HG02759 (cell line): ENCODE measurements around the gene PKP1.
"Not testable (repeated sequence)": the region's sequence is repeated elsewhere in the genome, so short reads cannot be mapped to it uniquely, and the experiment has no call there.

ENCODE experiments used
- ATAC-seq: cut with Tn5 transposase; IDR thresholded peaks from one replicate; pipeline ENCODE4 v1.9.1; 2021; ENCODE audit warnings: mild to moderate bottlenecking, moderate library complexity; ENCODE audit not compliant: unreplicated experiment

Gene PKP1, protein sequence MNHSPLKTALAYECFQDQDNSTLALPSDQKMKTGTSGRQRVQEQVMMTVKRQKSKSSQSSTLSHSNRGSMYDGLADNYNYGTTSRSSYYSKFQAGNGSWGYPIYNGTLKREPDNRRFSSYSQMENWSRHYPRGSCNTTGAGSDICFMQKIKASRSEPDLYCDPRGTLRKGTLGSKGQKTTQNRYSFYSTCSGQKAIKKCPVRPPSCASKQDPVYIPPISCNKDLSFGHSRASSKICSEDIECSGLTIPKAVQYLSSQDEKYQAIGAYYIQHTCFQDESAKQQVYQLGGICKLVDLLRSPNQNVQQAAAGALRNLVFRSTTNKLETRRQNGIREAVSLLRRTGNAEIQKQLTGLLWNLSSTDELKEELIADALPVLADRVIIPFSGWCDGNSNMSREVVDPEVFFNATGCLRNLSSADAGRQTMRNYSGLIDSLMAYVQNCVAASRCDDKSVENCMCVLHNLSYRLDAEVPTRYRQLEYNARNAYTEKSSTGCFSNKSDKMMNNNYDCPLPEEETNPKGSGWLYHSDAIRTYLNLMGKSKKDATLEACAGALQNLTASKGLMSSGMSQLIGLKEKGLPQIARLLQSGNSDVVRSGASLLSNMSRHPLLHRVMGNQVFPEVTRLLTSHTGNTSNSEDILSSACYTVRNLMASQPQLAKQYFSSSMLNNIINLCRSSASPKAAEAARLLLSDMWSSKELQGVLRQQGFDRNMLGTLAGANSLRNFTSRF

DNA sequence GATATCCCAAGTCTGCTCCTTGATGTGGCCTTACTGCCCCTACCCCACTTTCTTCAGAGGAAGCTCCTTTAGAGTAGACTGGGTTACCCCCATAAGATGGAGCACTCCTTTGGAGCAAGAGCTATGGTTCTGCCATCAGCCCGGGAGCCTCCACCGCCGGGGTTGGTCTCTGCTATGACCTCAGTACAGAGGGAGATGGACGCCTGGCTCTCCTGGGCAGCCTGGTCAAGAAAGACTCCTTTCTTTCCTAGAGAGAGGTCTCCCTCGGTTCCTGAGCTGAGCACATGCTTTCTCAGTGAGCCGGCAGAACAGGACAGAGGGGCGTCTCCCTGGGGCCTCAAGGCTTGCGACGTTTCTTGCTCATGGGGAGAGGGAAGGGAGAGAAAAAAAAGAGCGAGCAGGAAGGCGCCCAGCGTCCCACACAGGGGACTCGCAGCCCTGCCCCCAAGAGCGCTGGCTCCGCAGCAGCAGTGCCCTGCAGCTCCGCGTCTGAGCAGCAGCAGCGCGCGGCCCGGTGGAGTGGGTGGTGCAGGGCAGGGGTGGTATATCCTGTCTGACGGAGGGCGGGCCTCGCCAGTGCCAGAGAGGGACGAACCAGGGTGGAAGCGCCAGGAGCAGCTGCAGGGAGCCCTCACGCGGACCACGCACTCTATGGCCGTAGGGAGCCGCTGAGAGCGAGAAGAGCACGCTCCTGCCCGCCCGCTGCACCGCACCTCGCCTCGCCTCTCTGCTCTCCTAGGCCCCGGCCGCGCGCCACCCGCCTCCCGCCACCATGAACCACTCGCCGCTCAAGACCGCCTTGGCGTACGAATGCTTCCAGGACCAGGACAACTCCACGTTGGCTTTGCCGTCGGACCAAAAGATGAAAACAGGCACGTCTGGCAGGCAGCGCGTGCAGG is at the start of gene PKP1:
Gene PKP1 (plus strand): TSS at position 576 of the 899 bp plus-strand sequence. CDS start 197 bp downstream, at position 773.
- ATAC-seq: no peak

DNA sequence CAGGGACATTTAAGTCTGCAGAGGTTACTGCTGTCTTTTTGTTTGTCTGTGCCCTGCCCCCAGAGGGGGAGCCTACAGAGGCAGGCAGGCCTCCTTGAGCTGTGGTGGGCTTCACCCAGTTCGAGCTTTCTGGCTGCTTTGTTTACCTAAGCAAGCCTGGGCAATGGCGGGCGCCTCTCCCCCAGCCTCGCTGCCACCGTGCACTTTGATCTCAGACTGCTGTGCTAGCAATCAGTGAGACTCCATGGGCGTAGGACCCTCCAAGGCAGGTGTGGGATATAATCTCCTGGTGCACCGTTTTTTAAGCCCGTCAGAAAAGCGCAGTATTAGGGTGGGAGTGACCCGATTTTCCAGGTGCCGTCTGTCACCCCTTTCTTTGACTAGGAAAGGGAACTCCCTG is 43.7 kb upstream of the PKP1 start:
- ATAC-seq: not testable (repeated sequence)

DNA sequence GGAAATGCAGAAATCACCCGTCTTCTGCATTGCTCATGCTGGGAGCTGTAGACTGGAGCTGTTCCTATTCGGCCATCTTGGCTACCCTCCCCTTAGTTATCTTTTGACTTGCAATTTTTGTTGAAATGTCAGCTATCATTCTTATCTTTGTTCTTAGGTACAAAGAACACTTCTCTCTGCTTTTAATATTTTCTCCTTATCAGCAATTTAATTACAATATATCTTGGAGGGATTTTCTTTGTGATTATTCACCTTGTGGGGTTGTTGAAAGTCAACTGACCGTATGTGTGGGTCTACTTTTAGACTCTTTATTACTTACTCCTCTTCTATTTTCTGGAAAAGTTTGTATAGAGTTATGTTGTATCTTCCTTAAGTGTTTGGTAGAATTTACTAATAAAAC is 43.1 kb upstream of the PKP1 start:
- no peak for ATAC-seq

DNA sequence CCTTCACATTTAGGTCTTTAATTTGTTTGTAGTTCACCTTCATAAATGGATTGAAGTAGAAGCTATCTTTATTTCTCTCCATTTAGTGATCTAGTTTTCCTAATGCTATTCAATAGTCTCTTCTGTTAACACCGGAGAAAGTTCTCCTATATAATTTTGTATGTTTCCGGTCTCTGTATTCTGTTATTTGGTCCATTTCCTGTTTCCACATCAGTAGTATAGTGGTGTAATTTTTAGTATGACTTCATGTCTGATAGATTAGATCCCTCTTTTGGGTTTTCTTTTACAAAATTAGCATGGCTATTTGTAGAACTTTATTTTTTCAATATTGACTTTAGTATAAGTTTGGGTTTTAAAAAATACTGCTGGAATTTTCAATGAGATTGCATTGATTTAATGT is 41.6 kb upstream of the PKP1 start:
- ATAC-seq: no peak

DNA sequence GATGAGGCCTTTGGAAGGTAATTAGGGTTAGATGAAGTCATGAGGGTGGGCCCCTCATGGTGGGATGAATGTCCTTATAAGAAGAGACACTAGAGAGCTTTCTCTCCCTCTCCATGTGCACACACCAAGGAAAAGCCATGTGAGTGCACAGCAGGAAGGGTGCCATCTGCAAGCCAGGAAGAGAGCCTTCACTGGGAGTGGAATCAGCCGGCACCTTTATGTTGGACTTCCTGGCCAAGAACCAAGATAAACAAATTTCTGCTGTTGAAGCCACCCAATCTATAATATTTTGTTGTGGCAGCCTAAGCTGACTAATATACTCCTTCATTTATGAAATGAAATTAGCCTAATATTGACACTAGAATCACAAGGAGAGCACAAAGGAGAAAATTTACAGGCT is 38.2 kb upstream of the PKP1 start:
- ATAC-seq: no peak

DNA sequence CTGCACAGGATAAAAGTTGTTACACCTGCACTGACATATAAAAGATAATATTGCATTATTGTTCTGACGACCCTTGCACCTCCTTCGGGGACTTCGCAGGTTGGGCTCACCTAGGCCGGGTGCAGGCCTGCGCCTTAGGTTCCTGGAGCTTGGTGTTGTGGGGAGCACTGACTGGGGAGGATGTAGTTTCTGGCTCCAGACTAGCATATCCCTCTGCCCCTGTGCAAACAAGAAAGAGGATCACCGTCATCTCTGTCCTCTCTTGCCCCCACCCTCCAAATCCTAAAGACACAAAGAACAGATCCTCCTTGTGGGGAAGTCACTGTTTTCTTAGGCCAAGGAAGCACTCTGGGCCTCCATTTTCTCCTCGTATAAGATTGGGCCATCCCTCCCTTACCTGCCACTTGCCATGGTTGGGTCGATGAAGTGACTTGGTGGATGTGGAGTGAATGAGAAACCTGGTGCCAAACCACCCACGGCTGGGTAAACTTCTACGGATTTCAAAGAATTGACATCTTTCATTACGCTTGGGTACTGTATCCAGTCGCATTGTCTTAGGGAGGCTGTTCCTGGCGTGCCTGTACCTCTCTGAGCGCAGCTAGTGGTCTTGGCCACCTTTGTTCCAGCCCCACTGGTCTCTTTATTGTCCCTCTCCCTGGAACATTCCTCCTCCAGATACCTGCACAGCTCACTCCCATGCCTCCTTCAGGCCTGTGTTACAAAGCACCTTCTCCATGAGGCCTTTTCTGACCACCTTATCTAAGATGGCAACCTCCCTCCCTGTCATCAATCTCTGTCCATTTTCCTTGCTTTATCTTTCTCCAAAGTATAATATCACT is 34.4 kb upstream of the PKP1 start:
- no peak for ATAC-seq

DNA sequence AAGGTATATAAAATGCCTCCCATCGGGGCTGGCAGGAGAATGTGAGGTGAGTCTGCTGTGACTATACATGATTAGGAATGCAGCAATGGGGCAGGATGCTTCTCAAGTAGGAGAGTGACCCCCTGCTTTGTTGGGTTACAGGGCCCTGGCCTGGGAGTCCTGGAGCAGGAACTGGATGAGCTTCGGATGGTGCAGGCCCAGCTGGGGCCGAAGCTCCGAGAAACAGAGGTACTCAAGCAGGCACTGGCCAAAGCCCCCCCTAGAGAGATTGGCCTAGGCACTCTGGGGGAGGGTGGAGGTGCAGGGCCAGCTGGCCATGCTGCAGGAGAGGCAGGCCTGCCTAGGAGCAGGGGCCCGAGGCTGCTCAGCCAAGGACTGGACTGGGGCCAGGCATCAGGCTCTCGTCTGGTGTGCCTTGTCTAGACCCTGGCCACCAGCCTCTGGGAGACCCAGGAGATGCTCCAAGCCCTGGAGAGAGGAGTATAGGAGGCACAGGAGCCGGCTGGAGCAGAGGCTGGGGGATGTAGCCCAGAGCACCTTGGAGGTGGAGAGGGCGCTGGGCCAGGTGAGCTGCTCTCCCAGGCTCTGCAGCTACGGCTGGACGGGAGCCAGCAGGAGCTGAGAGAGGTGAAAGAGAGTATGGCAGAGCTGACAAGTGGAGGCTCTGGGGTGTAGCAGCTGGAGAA is 32.8 kb upstream of the PKP1 start:
- no peak for ATAC-seq

DNA sequence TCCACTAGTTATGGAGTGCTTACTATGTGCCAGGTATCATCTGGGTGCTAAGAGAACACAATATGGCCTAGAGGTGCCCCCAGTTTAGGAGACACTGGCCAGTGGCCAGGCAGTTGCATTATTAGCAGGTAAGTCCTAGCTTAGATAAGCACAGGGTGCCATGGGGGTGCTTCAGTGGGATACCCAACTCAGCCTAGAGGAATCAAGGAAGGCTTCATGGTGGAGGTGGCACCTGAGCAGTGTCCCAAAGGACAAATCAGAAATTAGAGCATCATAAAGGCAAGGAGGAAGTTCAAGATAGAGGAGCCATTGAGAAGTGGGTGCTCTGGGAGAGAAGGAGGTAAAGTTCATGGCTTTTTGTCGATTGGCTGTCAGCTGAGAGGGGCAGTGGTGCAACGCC is 31.9 kb upstream of the PKP1 start:
- ATAC-seq: no peak

DNA sequence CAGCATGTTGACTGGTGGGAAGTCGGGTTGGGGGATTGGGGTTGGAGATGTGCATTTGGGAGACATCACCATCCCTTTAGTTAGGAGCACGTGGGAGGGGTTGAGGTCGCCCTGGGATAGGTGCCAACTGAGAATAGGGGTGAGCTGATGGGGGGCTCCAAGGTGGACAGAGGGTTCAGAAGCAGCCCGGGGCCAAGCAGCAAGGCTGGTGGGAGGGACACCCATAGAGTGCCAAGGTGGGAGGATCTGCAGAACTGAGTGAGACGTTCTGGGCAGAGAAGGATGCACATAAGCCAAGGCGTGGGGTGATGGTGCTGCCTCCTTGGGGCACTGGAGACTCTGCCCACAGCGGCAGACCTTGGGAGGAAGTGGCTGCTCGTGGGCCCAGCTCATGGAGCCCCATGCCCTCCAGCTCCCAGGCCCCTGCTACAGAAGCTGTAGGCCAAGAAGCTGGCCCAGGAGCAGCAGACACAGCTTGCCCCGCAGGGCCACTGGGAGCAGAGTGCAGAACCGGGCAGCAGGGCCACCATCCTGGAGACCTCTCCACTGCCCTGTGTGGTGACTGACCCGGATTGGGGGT is 31.4 kb upstream of the PKP1 start:
- ATAC-seq: no peak

DNA sequence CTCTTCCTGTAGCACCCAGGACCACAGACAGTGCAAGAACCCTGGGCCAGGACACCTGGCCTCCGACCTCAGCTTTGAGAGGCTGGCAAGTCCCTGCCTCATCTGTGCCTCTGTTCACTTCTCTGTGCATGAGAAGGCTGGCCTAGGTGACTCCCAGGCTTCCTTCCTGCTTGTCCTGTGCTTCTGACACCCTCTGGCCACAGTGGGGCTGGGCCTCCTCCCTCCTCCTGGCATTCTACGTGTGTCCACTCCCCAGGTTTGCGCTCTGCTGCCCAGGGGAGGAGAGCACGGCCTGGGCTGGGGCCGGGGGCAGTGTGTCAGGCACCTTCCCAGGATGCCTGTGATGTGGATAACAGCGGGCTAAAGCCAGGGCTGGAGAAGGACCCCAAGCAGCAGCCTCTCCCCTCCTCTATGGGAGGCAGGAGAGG is 30.3 kb upstream of the PKP1 start:
- ATAC-seq: no peak

DNA sequence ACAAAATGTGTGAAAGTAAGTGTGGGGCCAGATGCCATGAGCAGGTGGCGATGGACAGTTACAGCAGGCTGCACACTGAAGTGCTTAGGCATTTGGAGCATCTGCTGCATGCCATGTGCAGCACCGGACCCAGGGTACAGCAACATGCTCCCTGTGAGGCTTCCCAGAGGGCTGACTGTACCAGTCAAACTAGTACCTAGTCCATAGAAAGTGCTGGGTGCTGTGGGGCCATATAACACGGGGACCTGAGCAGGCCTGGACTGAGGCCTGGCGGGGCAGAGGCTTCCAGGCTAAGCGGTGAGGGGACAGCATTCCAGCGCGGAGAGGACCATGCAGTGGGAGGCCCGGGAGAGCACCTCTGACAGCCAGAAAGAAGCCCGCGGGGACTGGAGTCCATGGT is 29.9 kb upstream of the PKP1 start:
- ATAC-seq: no peak

DNA sequence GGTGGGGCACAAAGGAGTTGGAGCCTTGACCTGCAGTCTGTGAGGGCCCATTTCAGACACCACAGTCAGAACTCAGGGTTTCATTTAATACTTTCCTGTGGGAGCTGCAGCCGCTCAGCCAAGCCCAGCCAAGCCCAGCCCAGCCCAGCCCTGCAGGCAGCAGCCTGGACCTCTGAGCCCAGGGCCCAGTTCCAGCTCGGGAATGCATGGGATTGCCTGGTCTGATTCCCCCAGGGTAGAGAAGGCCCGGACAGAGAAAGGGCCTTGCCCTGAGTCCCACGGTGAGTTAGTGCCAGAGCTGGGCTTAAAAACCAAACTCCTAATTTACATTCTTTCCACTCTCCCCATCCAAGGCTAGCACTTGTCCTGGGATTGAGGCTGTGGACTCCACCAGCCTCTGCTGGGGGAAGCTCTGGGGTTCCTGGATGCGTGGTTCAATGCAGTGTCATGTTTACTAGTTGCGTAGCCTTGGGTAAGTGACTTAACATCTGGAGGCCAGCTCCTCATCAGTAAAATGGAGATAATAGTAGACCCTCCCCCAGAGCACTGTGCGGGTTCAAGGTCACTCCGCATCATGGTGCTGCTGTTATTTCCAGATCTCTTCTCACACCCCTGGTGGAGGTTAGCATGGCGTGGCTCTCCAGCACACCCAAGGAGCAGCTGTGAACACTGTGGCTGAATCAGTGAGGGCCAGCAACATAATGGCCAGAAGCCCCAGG is 29.2 kb upstream of the PKP1 start:
- ATAC-seq: no peak

DNA sequence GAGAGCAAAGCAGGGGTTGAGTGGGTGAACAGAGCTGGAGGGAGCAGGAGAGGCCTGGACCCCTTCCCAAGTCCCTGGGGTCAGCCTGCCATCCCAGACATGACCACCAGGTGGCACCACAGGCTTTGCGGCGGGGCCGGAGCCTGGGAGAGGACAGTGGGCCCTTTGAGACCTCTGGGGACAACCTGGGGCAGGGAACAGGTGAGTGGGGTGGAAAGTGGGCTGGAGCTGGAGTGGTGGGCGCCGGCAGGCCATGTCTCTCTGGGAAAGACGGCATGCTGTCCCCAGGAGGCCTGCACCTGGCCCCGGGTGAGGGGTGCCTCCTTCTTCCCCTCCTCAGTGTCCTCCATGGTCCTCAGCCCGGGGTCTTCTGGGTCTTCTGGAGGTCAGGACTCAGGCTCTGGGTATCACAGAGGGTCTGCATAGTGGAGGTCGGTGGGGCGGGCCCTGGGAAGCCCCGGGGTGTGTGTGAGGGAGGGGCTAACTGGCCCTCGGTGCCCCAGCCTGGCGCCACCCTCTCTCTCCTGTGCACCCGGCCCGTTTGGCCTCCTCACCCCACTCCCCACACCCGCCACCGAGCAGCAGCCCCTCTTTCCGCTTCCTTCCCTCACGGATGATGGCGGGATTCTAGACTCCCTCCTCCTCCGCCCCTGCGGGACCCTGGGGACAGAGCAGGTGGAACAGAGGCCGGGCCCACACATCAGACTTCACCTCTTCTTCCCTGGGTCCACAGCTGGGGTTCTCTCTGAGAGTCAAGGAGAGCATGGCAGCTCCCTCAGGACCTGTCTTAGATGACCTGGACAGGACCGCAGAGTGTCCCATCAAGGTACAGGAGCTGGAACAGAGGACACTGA is 28.5 kb upstream of the PKP1 start:
- ATAC-seq: no peak

DNA sequence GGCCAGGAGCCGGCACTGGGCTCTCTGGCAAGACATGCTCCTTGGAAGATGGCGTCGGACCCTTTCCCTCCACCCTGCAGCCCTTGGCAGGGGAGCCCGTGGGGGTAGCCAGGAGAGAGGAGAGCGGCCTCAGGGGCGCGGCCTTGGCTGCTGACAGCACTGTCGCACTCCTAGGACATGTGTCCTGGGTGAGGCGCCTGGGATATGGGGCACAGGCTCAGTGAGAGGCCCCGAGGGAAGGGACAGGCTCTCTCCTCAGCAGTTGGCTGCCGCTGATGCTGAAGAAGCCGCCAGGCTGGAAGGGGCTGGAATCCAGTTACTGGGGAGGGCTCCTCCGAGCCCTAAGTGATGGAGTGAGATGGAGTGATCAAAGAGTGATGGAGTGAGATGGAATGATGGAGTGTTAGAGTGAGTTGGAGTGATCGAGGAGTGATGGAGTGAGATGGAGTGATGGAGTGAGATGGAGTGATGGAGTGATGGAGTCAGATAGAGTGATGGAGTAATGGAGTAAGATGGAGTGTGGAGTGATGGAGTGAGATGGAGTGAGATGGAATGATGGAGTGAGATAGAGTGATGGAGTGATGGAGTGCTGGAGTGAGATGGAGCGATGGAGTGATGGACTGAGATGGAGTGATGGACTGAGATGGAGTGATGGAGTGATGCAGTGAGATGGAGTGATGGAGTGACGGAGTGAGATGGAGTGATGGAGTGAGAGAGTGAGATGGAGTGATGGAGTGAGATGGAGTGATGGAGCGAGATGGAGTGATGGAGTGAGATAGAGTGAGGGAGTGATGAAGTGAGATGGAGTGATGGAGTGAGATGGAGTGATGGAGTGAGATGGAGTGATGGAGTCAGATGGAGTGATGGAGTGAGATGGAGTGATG is 27.6 kb upstream of the PKP1 start:
- ATAC-seq: no peak

DNA sequence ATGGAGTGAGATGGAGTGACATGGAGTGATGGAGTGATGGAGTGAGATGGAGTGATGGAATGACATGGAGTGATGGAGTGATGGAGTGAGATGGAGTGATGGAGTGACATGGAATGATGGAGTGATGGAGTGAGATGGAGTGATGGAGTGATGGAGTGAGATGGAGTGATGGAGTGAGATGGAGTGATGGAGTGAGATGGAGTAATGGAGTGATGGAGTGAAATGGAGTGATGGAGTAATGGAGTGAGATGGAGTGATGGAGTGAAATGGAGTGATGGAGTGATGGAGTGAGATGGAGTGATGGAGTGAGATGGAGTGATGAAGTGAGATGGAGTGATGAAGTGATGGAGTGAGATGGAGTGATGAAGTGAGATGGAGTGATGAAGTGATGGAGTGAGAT is 25.2 kb upstream of the PKP1 start:
- not testable (repeated sequence) for ATAC-seq

DNA sequence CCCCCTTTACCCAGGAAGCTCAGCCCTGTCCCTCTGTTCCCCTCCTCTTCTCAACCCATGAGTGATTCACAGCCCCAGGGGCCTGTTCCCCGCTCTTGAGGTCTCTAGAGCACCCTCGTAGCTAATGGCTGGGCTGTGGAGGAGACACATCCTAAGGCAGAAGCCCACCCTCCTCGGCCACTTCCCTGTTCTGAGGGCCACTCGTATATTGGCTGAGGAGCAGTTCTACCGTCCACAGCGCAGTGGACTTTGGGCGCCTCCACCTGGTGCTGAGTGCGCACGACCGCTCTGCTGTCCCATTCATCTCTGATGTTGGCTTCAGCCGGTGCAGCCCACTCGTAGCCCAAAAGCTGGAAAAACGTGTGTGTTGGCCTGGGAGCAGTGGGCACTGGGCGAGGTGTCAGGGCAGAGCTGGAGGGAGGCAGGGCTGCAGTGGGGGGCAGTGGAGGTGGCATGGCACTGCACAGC is 24.5 kb upstream of the PKP1 start:
- no peak for ATAC-seq
